DOHH2 (cell line): ENCODE results near the gene FAM43B.

Source experiments
- EZH2phosphoT487 ChIP-seq: fragments of 200-600 bp; sonication (generic); IDR thresholded peaks from 2 replicates; pipeline ENCODE4 v1.6.1; 2017; ENCODE audit warnings: borderline replicate concordance, mild to moderate bottlenecking, antibody characterized with exemption, low read length, moderate library complexity, mixed read lengths
- TF ChIP-seq, protein P1 (sequence below): fragments of 200-600 bp; sonication (generic); IDR thresholded peaks from one replicate; pipeline ENCODE4 v1.5.1; 2014; ENCODE audit warnings: antibody characterized with exemption, mild to moderate bottlenecking, low read depth, low read length; ENCODE audit not compliant: poor library complexity, severe bottlenecking

- TF ChIP-seq, protein P1, sequence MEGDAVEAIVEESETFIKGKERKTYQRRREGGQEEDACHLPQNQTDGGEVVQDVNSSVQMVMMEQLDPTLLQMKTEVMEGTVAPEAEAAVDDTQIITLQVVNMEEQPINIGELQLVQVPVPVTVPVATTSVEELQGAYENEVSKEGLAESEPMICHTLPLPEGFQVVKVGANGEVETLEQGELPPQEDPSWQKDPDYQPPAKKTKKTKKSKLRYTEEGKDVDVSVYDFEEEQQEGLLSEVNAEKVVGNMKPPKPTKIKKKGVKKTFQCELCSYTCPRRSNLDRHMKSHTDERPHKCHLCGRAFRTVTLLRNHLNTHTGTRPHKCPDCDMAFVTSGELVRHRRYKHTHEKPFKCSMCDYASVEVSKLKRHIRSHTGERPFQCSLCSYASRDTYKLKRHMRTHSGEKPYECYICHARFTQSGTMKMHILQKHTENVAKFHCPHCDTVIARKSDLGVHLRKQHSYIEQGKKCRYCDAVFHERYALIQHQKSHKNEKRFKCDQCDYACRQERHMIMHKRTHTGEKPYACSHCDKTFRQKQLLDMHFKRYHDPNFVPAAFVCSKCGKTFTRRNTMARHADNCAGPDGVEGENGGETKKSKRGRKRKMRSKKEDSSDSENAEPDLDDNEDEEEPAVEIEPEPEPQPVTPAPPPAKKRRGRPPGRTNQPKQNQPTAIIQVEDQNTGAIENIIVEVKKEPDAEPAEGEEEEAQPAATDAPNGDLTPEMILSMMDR, result no peak
- TF ChIP-seq EZH2phosphoT487, result no peak
These were observed 26.5 kb downstream of the FAM43B start for GRCh38 chr1:20578721-20579395.
